Neural cell (in vitro differentiated cells): ENCODE results near the gene OR5L1. TPM values are rescaled to one million over a fixed set of nuclear protein-coding genes. Genes with fewer than 3 reads are reported as not detected.

ENCODE experiments used
- H2AFZ ChIP-seq: fragments of 200-600, 300-800 bp; sonication (generic), shearing (Covaris generic); 2 replicates; pipeline ENCODE4 v1.6.0; 2014; ENCODE audit warnings: low read depth, mild to moderate bottlenecking, antibody characterized with exemption, low read length, moderate library complexity
- H3F3A ChIP-seq: fragments of 200-600 bp; shearing (Covaris generic); 2 replicates; pipeline ENCODE4 v1.6.1; 2016; ENCODE audit warnings: mild to moderate bottlenecking, moderate library complexity, mixed read lengths, antibody characterized with exemption, low read length; ENCODE audit not compliant: insufficient read depth, poor library complexity, severe bottlenecking
- H3K27ac ChIP-seq: fragments of 200-600, 300-800 bp; sonication (generic), shearing (Covaris generic); 2 replicates; pipeline ENCODE4 v1.5.1; 2014; ENCODE audit warnings: mild to moderate bottlenecking, low read length, moderate library complexity
- H3K27me3 ChIP-seq: fragments of 300-800, 200-600 bp; sonication (generic), shearing (Covaris generic); 2 replicates; pipeline ENCODE4 v1.6.0; 2014; ENCODE audit warnings: mild to moderate bottlenecking, low read depth, low read length, moderate library complexity; ENCODE audit not compliant: insufficient read depth
- H3K36me3 ChIP-seq: fragments of 300-800, 200-600 bp; sonication (generic), shearing (Covaris generic); 2 replicates; pipeline ENCODE4 v1.5.1; 2014; ENCODE audit warnings: mild to moderate bottlenecking, antibody characterized with exemption, low read length, moderate library complexity; ENCODE audit not compliant: insufficient read depth
- H3K4me2 ChIP-seq: fragments of 300-800, 200-600 bp; sonication (generic), shearing (Covaris generic); 2 replicates; pipeline ENCODE4 v1.6.0; 2014; ENCODE audit warnings: mild to moderate bottlenecking, low read length
- H3K4me3 ChIP-seq: fragments of 300-800, 200-600 bp; sonication (generic), shearing (Covaris generic); 2 replicates; pipeline ENCODE4 v1.5.1; 2014; ENCODE audit warnings: mild to moderate bottlenecking, low read length, moderate library complexity
- H3K79me2 ChIP-seq: fragments of 200-600 bp; shearing (Covaris generic); replicated peaks from 2 replicates; pipeline ENCODE4 v1.6.0; 2014; ENCODE audit warnings: mild to moderate bottlenecking, low read length, moderate library complexity; ENCODE audit not compliant: insufficient read depth
- H3K9ac ChIP-seq: fragments of 300-800, 200-600 bp; sonication (generic), shearing (Covaris generic); 2 replicates; pipeline ENCODE4 v1.6.1; 2016; ENCODE audit warnings: mild to moderate bottlenecking, low read length, mixed read lengths
- H3K9me2 ChIP-seq: fragments of 200-600 bp; shearing (Covaris generic); 2 replicates; pipeline ENCODE4 v1.6.1; 2016; ENCODE audit warnings: mild to moderate bottlenecking, low read length, mixed read lengths; ENCODE audit not compliant: insufficient read depth
- H3K9me3 ChIP-seq: fragments of 200-600, 300-800 bp; sonication (generic), shearing (Covaris generic); 2 replicates; pipeline ENCODE4 v1.6.1; 2016; ENCODE audit warnings: mild to moderate bottlenecking, mixed run types, low read length, moderate library complexity, mixed read lengths
- H4K20me1 ChIP-seq: fragments of 200-600 bp; shearing (Covaris generic); 2 replicates; pipeline ENCODE4 v1.6.1; 2016; ENCODE audit warnings: mild to moderate bottlenecking, mixed run types; ENCODE audit not compliant: insufficient read depth
- CTCF ChIP-seq: fragments of 450-650 bp; IDR thresholded peaks from 2 replicates; pipeline ENCODE4 v1.5.1; 2014; ENCODE audit warnings: antibody characterized with exemption, mild to moderate bottlenecking, moderate library complexity; ENCODE audit not compliant: poor library complexity, severe bottlenecking
- EP300 ChIP-seq: fragments of 450-650 bp; conservative IDR thresholded peaks from 2 replicates; pipeline ENCODE4 v1.6.1; 2014; ENCODE audit warnings: antibody characterized with exemption, mild to moderate bottlenecking, moderate library complexity; ENCODE audit not compliant: poor library complexity, severe bottlenecking
- EZH2 ChIP-seq: fragments of 200-600, 300-800 bp; shearing (Covaris generic), sonication (generic); IDR thresholded peaks from 2 replicates; pipeline ENCODE4 v1.6.1; 2014; ENCODE audit warnings: antibody characterized with exemption, low read length, borderline replicate concordance, mild to moderate bottlenecking; ENCODE audit not compliant: insufficient read depth, poor library complexity, severe bottlenecking
- MXI1 ChIP-seq: fragments of 450-650 bp; conservative IDR thresholded peaks from 2 replicates; pipeline ENCODE4 v1.6.1; 2014; ENCODE audit warnings: antibody characterized with exemption, mild to moderate bottlenecking; ENCODE audit not compliant: poor library complexity, severe bottlenecking
- POLR2AphosphoS5 ChIP-seq: IDR thresholded peaks from 2 replicates; pipeline ENCODE4 v1.6.1; 2012
- RAD21 ChIP-seq: fragments of 450-650 bp; conservative IDR thresholded peaks from 2 replicates; pipeline ENCODE4 v1.6.1; 2014; ENCODE audit warnings: antibody characterized with exemption, mild to moderate bottlenecking, moderate library complexity
- REST ChIP-seq: IDR thresholded peaks from 2 replicates; pipeline ENCODE4 v1.6.1; 2012; ENCODE audit warnings: borderline replicate concordance
- SMC3 ChIP-seq: fragments of 450-650 bp; conservative IDR thresholded peaks from 2 replicates; pipeline ENCODE4 v1.6.1; 2014; ENCODE audit warnings: antibody characterized with exemption, mild to moderate bottlenecking, moderate library complexity; ENCODE audit not compliant: poor library complexity
- TAF1 ChIP-seq: IDR thresholded peaks from 2 replicates; pipeline ENCODE4 v1.6.1; 2012; ENCODE audit warnings: low read depth
- polyA plus RNA-seq: library from polyadenylated mRNA; depleted of rRNA; stranded (reverse); fragments of >200 nt; gene quantifications from 2 replicates; pipeline ENCODE4 v1.2.3, GENCODE V29; 2014

OR5L1 gene
- polyA plus RNA-seq, 1 donor from 2014 or later: not detected

DNA sequence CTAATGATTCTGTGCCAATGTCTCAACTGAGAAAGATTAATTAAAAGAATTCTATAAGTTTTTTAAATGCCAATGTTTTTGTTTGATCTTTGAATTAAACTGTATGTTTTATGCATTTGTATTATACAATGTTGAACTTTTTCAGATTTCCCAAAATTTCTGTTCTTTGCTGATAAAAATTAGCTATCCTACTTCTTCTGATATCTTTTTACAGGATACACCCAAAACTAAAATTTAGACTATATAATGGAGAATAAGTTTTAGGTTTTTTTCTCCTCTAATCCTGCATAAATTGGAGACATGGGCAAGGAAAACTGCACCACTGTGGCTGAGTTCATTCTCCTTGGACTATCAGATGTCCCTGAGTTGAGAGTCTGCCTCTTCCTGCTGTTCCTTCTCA, 15.8 kb downstream of the OR5L1 start, which contains the start of gene OR5L2:
OR5L2 (plus strand) TSS at position 301 of the 400 bp plus-strand sequence; CDS start at position 301, 0 bp downstream.
- no peaks in the 10 kb centered on the region for H3K79me2 ChIP-seq
- H3K9ac ChIP-seq: no peak within 1 kb of the TSS
- H3K36me3 ChIP-seq: no peaks in the 10 kb centered on the region
- no peaks in the 10 kb centered on the region for H3K27me3 ChIP-seq
- no peak within 1 kb of the TSS for H3K4me3 ChIP-seq
- no peaks in the 10 kb centered on the region for H3K9me2 ChIP-seq
- no peaks in the 10 kb centered on the region for H3K9me3 ChIP-seq
- H2AFZ ChIP-seq: no peak within 1 kb of the TSS
- H3K27ac ChIP-seq: no peak within 1 kb of the TSS
- no peak within 1 kb of the TSS for H3K4me2 ChIP-seq
- H3F3A ChIP-seq: no peaks in the 10 kb centered on the region
- H4K20me1 ChIP-seq: no peaks in the 10 kb centered on the region
- no peak for TF ChIP-seq SMC3
- no peak for TF ChIP-seq TAF1
- TF ChIP-seq REST: no peak
- no peak for TF ChIP-seq RAD21
- TF ChIP-seq EZH2: no peak
- TF ChIP-seq EP300: no peak
- TF ChIP-seq MXI1: no peak
- TF ChIP-seq CTCF: no peak
- TF ChIP-seq POLR2AphosphoS5: no peak

DNA sequence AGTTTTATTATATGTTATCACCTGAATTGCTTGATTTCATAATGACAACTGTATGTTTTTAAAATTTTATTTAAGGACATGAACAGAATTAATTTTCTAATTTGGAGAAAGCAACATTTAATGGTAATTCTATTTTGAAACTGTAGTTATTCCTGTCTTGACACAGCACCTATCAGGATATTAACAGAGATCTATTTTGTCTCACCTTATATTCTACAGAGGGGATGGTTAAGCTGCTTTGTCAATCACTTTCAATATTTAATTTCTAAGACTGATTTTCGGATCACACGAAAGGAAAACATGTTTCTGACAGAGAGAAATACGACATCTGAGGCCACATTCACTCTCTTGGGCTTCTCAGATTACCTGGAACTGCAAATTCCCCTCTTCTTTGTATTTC, 27.3 kb downstream of the OR5L1 start, which contains the start of gene OR5D16:
OR5D16 (plus strand) TSS at position 301 of the 400 bp plus-strand sequence; CDS start at position 301, 0 bp downstream.
- H3K27me3 ChIP-seq: no peaks in the 10 kb centered on the region
- H3F3A ChIP-seq: no peaks in the 10 kb centered on the region
- no peaks in the 10 kb centered on the region for H4K20me1 ChIP-seq
- no peak within 1 kb of the TSS for H3K4me3 ChIP-seq
- H3K4me2 ChIP-seq: no peak within 1 kb of the TSS
- H3K36me3 ChIP-seq: no peaks in the 10 kb centered on the region
- H3K27ac ChIP-seq: no peak within 1 kb of the TSS
- TF ChIP-seq EZH2 (no peak), TAF1 (no peak), SMC3 (no peak), POLR2AphosphoS5 (no peak), CTCF (no peak), MXI1 (no peak), RAD21 (no peak), REST (no peak), EP300 (no peak)
- H3K9ac ChIP-seq: no peak within 1 kb of the TSS
- H2AFZ ChIP-seq: no peak within 1 kb of the TSS
- H3K9me3 ChIP-seq: no peaks in the 10 kb centered on the region
- no peaks in the 10 kb centered on the region for H3K9me2 ChIP-seq
- no peaks in the 10 kb centered on the region for H3K79me2 ChIP-seq
